GM19240 (cell line): ENCODE results near the gene NDUFAF2.
"Not testable (repeated sequence)": the region's sequence is repeated elsewhere in the genome, so short reads cannot be mapped to it uniquely, and the experiment has no call there.

Experiments
- DNase-seq: peaks from one replicate; pipeline ENCODE4 v3.0.0; 2011; ENCODE audit warnings: low spot score; ENCODE audit not compliant: insufficient read length

Gene NDUFAF2, protein sequence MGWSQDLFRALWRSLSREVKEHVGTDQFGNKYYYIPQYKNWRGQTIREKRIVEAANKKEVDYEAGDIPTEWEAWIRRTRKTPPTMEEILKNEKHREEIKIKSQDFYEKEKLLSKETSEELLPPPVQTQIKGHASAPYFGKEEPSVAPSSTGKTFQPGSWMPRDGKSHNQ

DNA sequence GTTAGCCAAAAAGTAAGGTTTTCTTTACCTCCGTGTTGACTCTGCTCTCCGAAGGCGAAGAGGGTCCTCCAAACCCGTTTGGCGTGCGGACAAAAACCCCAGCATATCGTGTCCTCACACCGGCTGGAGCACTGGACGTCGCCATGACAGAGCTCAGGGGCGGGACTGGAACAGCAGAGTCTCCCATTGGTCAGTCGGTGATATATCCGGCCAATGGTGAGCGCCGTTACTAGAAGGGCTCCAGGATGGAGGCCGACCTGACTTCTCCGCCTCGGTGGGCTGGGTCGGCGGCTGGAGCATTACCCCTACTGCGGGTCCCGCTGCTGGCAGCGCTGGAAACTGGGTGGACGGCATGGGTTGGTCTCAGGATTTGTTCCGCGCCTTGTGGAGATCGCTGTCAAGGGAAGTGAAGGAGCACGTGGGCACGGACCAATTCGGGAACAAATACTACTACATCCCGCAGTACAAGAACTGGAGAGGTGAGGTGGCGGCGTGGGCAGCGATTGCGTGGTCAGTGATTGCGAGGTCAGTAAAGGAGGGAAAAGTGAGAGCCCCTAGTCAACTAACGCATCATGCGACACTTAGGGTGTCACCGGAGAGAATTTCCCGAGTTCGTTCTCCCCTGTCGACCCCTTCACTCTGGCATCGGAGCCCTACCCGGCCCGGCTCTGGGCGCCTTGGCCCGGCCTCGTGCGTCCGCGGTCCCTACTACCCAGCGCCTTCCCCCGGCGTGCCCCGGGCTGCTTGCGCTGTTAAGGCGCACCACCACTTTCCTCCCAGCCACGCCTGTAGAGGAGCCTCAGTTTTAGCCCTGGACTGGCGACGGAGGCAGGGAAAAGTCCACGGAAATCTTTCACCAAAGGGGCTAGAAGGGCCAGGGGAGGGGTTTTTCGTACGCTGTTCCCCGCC lies at the start of gene NDUFAF2, which contains the start of gene ERCC8:
NDUFAF2 (plus strand) TSS at position 302 of the 909 bp plus-strand sequence; CDS start at position 353, 51 bp downstream.
ERCC8 (minus strand) TSS at position 167 of the 909 bp plus-strand sequence; CDS start at position 105, 62 bp downstream.
- peak; percentile 72 for DNase-seq

DNA sequence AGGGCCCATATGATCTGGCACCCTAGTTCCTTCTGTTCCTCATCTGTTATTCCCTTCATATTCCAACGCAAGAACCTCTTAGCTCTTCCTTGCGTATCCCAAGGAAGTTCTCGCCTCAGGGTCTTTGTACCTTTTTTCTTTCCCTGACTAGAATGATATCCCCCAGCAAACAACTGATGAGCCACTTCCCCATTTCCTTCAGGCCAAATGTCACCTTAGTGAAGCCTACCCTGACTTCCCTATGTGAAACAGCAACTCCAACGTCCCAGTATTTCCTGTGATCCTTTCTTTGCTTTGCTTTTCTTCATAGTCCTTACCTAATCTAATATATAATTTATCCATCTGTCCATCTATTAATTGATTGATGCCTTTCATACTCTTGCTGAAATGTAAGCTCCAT lies 48.0 kb upstream of the NDUFAF2 start:
- no peak for DNase-seq

DNA sequence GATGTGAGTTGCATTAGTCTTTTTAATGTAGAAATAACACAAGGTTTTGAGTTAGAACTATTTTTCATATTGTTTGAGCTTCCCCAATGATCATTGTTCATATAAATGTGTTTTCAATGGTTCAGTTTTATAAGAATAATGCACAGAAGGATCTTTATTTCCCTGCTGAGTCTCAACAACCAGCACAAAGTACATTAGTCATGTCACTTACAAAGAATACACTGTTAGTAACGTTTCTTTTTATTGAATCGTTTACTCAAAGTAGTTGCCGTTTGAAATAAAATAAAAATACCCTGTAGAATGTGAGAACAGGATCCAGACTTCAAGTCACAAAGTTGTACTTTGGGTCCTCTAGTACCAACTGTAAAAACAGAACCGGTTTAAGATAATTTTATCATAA lies 41.6 kb upstream of the NDUFAF2 start:
- DNase-seq = no peak

DNA sequence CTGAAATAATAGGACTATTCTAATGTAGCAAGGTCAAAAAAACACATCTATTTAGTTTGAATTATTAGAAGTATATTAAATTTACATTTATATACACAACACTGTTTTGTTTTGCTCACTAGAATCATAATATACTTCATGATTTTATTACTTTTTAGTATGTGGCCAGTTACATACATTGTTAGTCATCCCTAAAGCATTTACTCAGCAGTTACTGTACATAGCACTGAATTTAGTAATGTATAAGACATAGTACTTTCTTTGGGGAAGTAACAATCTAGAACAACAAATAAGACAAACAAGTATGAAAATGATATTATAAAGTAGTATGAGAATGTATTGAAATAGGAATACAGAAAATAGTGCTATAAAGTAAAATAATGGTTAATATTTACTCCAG lies 28.4 kb upstream of the NDUFAF2 start:
- DNase-seq = no peak

GRCh38 chr5:60918466-60918865 lies 26.5 kb upstream of the NDUFAF2 start:
- DNase-seq = no peak

DNA sequence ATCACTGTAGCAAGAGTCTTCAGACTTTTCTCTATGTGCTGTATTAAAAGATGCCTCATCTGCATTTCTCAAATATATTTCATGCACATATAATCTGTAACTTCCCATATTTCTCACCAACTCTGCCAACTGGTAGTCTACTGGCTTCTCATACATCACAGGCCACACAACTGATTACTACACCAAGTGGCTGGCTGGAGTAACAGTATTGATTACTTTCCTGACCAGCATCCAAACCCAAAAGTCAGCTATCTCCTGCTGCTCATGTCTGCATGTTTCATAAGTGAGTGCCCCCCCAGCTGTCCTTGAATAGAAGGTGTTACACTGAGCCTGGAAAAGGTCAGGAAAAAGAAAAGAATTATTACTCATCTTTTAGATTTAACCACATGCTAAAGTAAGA lies 17.6 kb upstream of the NDUFAF2 start:
- DNase-seq = no peak

GRCh38 chr5:60929024-60929423 lies 16.0 kb upstream of the NDUFAF2 start:
- DNase-seq = no peak

GRCh38 chr5:60943624-60944023 lies 1.4 kb upstream of the NDUFAF2 start:
- no peak for DNase-seq

GRCh38 chr5:60945813-60946187 lies 795 bp downstream of the NDUFAF2 start:
- DNase-seq = no peak

GRCh38 chr5:60948738-60949137 lies 3.7 kb downstream of the NDUFAF2 start:
- DNase-seq = no peak

DNA sequence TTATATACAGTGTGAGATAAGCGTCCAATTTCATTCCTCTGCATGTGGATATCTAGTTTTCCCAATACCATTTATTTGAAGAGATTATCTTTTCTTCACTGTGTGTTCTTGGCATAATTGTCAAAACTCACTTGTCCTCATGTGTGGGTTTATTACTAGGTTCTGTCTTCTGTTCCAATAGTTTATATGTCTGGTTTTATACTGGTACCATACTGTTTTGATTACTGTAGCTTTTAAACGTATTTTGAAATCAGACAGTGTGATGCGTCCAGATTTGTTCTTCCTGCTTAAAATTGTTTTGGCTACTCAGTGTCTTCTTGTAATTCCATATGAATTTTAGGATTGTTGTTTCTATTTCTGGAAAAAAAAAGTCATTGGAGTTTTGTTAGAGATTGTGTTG lies 10.2 kb downstream of the NDUFAF2 start:
- DNase-seq = no peak

DNA sequence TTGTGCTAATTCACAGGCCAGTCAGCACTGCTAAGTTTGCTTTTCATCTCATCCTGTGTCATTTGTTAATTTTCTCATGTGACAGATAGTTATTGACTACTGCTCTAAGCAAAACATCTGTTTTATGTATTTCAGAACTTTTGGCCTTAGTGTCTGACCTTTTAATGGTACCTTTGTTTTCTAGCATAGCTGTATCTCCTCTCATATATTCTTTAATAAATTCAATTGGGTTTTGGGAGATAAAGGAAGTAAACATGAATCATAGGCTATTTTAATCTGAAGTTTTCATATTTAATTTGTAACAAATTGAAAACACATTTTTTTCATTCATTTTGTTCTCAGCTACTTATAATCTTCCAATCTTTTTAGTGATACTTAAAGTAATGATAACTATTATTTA lies 13.1 kb downstream of the NDUFAF2 start:
- no peak for DNase-seq

GRCh38 chr5:60958712-60959111 lies 13.7 kb downstream of the NDUFAF2 start:
- no peak for DNase-seq

GRCh38 chr5:60959156-60959555 lies 14.2 kb downstream of the NDUFAF2 start:
- no peak for DNase-seq

GRCh38 chr5:60960591-60960990 lies 15.6 kb downstream of the NDUFAF2 start:
- DNase-seq = no peak

DNA sequence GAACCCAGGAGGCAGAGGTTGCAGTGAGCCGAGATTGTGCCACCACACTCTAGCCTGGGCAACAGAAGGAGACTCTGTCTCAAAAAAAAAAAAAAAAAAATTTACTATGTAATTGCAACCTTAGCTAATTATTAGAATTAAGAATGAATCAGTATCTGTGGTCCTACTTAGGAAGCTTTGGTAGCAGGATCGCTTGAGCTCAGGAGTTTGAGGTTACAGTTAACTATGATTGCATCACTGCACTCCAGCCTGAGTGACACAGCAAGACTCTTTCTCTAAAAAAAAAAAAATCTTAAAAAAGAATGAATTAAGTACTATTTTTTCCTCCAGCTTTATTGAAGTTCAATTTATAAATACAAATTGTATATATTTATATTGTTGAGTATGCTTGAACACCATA lies 16.7 kb downstream of the NDUFAF2 start:
- no peak for DNase-seq

- DNase-seq = no peak
Observed at GRCh38 chr5:60972231-60972630, 27.2 kb downstream of the NDUFAF2 start.

DNA sequence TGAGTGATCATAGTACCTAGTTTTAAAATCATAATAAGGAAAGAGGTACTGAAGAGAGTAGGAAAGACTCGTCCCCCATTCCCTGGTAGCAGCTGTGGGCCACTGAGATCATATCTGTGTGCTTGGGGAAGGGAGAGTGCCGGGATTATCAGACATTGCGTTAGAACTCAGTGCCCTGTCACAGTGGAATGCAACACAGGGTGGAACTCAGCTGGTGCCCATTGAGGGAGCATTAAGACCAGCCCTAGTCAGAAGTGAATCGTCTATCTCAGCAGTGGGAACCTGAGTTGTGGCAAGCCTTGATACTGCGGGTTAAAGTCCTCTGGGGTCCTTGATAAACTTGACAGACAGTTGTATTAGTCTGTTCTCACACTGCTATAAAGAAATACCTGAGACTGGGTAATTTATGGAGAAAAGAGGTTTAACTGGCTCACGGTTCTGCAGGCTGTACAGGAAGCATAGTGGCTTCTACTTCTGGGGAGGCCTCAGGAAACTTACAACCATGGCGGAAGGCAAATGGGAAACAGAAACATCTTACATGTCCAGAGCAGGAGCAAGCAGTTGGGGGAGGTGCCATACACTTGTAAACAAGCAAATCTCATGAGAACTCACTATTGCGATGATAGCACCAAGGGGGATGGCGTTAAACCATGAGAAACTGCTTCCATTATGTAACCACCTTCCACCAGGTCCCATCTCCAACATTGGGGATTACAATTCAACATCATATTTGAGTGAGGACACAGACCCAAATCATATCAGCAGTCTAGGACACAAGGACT lies 33.1 kb downstream of the NDUFAF2 start:
- no peak for DNase-seq

DNA sequence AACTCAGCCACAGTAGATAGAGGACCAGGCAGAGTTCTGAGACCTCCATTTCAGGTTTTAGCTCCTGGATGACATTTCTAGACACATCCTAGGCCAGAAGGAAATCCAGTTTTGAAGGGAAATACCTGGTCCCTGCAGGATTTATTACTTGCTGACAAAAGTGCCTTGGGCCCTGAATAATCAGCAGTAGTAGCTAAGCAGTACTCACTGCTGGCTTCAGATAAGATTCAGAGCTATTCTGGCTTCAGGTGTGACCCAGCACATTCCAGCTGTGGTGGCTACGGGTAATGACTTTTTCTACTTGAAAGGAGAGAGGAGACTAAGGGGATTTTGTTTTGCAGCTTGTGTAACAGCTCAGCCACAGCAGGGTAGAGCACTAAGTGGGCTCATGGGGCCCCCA lies 34.0 kb downstream of the NDUFAF2 start:
- no peak for DNase-seq

DNA sequence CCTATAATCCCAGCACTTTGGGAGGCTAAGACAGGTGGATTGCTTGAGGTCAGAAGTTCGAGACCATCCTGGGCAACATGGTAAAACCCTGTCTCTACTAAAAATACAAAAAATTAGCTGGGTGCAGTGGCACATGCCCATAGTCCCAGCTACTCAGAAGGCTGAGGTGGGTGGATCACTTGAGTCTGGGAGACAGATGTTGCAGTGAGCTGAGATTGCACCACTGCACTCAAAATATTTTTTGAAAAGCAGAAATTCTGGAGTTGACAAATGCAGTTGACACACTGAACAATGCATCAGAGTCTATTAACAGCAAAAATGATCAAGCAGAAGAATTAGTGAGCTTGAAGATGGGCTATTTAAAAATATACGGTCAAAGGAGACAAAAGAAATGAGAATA lies 35.5 kb downstream of the NDUFAF2 start:
- no peak for DNase-seq

GRCh38 chr5:60982127-60982526 lies 37.1 kb downstream of the NDUFAF2 start:
- DNase-seq = not testable (repeated sequence)

DNA sequence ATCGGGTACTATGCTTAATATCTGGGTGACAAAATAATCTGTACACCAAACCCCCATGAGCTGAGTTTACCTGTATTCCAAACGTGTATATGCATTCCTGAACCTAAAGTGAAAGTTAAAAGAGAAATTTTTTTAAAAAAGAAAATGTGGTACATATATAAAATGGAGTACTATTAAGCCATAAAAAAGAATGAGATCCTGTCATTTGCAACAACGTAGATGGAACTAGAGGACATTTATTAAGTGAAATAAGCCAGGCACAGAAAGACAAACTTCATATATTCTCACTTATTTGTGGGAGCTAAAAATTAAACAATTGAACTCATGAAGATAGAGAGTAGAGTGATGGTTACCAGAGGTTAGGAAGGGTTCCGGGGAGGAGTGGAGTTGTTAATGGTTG lies 44.8 kb downstream of the NDUFAF2 start:
- no peak for DNase-seq
